OCI-LY1 (cell line): Measurements from ENCODE around the gene MS4A10.

Experiments used
- H2AFZ ChIP-seq: fragments of 200-600 bp; sonication (generic), shearing (Covaris generic); 2 replicates; pipeline ENCODE4 v1.6.0; 2014; ENCODE audit warnings: antibody characterized with exemption, mild to moderate bottlenecking, low read length
- H3F3A ChIP-seq: fragments of 200-600 bp; sonication (generic), shearing (Covaris generic); 2 replicates; pipeline ENCODE4 v1.6.0; 2014; ENCODE audit warnings: mild to moderate bottlenecking, antibody characterized with exemption, low read length, moderate library complexity; ENCODE audit not compliant: insufficient read depth
- H3K27ac ChIP-seq: fragments of 200-600 bp; sonication (generic); 2 replicates; pipeline ENCODE4 v1.5.1; 2014; ENCODE audit warnings: low read length, mixed run types, mild to moderate bottlenecking, low read depth; ENCODE audit not compliant: poor library complexity, severe bottlenecking
- H3K27me3 ChIP-seq: fragments of 200-600 bp; sonication (generic); 2 replicates; pipeline ENCODE4 v1.6.0; 2014; ENCODE audit warnings: antibody characterized with exemption, mild to moderate bottlenecking, low read length, moderate library complexity; ENCODE audit not compliant: insufficient read depth
- H3K36me3 ChIP-seq: fragments of 200-600 bp; sonication (generic); 2 replicates; pipeline ENCODE4 v1.6.1; 2014; ENCODE audit warnings: mild to moderate bottlenecking, antibody characterized with exemption, low read length, moderate library complexity, mixed read lengths; ENCODE audit not compliant: insufficient read depth
- H3K4me1 ChIP-seq: fragments of 200-600 bp; sonication (generic); 2 replicates; pipeline ENCODE4 v1.5.1; 2014; ENCODE audit warnings: mild to moderate bottlenecking, low read length, moderate library complexity; ENCODE audit not compliant: insufficient read depth, severe bottlenecking
- H3K4me2 ChIP-seq: fragments of 200-600 bp; sonication (generic), shearing (Covaris generic); 2 replicates; pipeline ENCODE4 v1.6.1; 2014; ENCODE audit warnings: low read length
- H3K4me3 ChIP-seq: fragments of 200-600 bp; sonication (generic); 2 replicates; pipeline ENCODE4 v1.5.1; 2014; ENCODE audit warnings: low read length, low read depth, mild to moderate bottlenecking, mixed read lengths; ENCODE audit not compliant: poor library complexity, severe bottlenecking
- H3K79me2 ChIP-seq: fragments of 200-600 bp; shearing (Covaris generic); 2 replicates; pipeline ENCODE4 v1.6.1; 2016; ENCODE audit warnings: mixed run types, low read length, mixed read lengths; ENCODE audit not compliant: insufficient read depth
- H3K9ac ChIP-seq: fragments of 200-600 bp; sonication (generic), shearing (Covaris generic); 2 replicates; pipeline ENCODE4 v1.6.1; 2014; ENCODE audit warnings: mild to moderate bottlenecking, low read length, mixed read lengths
- H3K9me2 ChIP-seq: fragments of 200-600 bp; sonication (generic), shearing (Covaris generic); 2 replicates; pipeline ENCODE4 v1.6.1; 2014; ENCODE audit warnings: low read depth, mild to moderate bottlenecking, low read length, mixed read lengths
- H3K9me3 ChIP-seq: fragments of 200-600 bp; shearing (Covaris generic); 2 replicates; pipeline ENCODE4 v1.6.1; 2014; ENCODE audit warnings: low read length, mixed read lengths
- H4K20me1 ChIP-seq: fragments of 200-600 bp; sonication (generic), shearing (Covaris generic); 2 replicates; pipeline ENCODE4 v1.6.0; 2016; ENCODE audit warnings: mild to moderate bottlenecking, low read length; ENCODE audit not compliant: insufficient read depth
- EZH2 ChIP-seq: fragments of 200-600 bp; sonication (generic), shearing (Covaris generic); IDR thresholded peaks from 2 replicates; pipeline ENCODE4 v1.8.0; 2017; ENCODE audit warnings: borderline replicate concordance, mixed run types, mild to moderate bottlenecking, antibody characterized with exemption, low read length, moderate library complexity, mixed read lengths
- TF ChIP-seq, protein P1 (sequence below): fragments of 200-600 bp; sonication (generic), shearing (Covaris generic); IDR thresholded peaks from 2 replicates; pipeline ENCODE4 v1.5.1; 2017; ENCODE audit warnings: mild to moderate bottlenecking, antibody characterized with exemption, low read length, moderate library complexity, mixed read lengths

MS4A10 gene

DNA sequence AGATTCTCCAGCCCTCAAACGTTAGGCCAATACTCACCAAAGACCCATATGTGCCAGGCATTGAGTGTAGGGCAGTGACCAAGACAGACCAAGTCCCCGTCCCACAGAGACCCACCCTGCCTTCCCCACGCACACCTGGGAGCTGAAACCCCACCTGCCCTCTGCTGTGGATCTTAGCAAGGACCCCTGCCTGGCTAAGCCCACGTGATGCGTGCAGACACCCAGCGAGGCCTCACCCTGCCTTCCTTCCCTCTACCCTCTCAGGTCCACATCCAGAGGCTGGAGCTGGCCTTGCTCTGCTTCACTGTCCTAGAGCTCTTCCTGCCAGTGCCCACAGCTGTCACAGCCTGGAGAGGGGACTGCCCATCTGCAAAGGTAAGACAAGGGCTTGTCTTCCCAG is 10.2 kb downstream of the MS4A10 start:
- H3K9ac ChIP-seq, result no peak overlapping the region
- peaks cover 10% of the 10 kb centered on the region; the same call in 1 of the 2 replicates for H3K27me3 ChIP-seq
- no peaks in the 10 kb centered on the region for H3K9me2 ChIP-seq
- H3K36me3 ChIP-seq, result no peaks in the 10 kb centered on the region
- no peak overlapping the region for H3K27ac ChIP-seq
- H3K9me3 ChIP-seq, result 0 out of 2 replicates have a peak, but pooled peaks cover 4% of the 10 kb centered on the region
- no peaks in the 10 kb centered on the region for H3K79me2 ChIP-seq
- H3K4me3 ChIP-seq, result no peak overlapping the region
- H3K4me1 ChIP-seq, result no peaks in the 10 kb centered on the region
- no peak overlapping the region for H3K4me2 ChIP-seq
- TF ChIP-seq, protein P1, sequence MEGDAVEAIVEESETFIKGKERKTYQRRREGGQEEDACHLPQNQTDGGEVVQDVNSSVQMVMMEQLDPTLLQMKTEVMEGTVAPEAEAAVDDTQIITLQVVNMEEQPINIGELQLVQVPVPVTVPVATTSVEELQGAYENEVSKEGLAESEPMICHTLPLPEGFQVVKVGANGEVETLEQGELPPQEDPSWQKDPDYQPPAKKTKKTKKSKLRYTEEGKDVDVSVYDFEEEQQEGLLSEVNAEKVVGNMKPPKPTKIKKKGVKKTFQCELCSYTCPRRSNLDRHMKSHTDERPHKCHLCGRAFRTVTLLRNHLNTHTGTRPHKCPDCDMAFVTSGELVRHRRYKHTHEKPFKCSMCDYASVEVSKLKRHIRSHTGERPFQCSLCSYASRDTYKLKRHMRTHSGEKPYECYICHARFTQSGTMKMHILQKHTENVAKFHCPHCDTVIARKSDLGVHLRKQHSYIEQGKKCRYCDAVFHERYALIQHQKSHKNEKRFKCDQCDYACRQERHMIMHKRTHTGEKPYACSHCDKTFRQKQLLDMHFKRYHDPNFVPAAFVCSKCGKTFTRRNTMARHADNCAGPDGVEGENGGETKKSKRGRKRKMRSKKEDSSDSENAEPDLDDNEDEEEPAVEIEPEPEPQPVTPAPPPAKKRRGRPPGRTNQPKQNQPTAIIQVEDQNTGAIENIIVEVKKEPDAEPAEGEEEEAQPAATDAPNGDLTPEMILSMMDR, result no peak
- TF ChIP-seq EZH2, result no peak
- no peaks in the 10 kb centered on the region for H3F3A ChIP-seq
- H2AFZ ChIP-seq, result no peak overlapping the region
- H4K20me1 ChIP-seq, result no peaks in the 10 kb centered on the region

DNA sequence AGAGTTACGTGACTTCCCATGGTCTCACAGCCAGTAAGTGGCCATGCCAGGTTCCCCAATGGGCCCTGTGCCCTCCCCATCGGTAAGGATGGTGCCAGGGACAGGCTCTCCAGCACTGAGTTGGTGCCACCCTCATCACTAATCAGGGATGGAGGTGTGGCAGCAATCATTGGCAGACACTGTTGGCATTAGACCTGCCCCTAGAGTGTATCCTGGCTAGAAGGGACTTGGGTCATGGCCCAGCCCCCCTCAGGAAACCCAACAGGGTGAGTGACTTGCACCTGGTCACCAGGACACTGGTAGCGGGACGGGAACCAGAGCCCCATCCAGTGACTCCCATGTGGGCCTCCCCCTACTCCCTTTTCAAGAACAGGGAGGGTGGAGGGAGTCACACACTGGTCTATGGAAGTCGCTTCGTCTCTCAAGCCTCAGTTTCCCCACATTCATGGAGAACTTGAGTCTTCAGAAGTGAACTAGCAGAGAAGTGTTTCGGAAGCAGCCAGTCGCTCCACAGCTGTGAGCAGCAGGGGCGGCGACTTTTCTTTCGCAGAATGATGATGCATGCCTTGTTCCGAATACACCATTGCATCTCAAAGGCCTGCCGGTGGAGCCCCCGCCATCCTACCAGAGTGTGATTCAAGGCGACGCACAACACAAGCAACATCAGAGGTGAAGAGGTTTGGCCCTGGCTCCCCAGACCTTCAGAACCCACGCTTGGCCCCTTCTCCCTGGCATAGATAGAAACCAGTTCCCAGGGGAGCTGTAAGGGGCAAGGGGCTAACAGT is 12.9 kb downstream of the MS4A10 start:
- Histone ChIP-seq H3K36me3 (no peaks in the 10 kb centered on the region), H3K27ac (no peak overlapping the region), H3K27me3 (peaks cover 3% of the 10 kb centered on the region; the same call in 1 of the 2 replicates), H3K4me1 (no peaks in the 10 kb centered on the region), H3K4me2 (no peak overlapping the region), H4K20me1 (no peaks in the 10 kb centered on the region), H2AFZ (no peak overlapping the region), H3K4me3 (no peak overlapping the region), H3K79me2 (no peaks in the 10 kb centered on the region), H3K9ac (no peak overlapping the region), H3F3A (no peaks in the 10 kb centered on the region), H3K9me2 (no peaks in the 10 kb centered on the region), H3K9me3 (no peaks in the 10 kb centered on the region)
- TF ChIP-seq, protein P1, result no peak
- TF ChIP-seq EZH2, result no peak

DNA sequence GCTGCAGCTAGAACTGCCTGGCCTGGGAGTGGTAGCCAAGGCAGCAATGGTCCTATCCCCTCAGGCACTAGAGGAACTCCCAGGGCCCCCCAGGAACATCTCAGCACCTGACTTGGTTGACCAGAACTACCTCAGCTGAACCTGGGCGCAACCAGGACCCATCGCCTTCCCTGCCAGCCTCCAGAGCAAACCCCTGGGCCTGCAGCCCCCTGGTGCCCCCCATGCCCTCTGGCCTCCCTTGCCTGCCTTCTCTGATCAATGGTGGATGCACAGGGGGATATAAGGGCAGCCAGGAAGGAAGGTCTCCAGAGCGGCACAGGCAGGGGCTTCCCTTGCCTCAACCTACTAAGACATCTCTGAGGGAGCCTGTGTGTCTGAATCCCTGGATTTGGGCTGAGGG is 13.5 kb downstream of the MS4A10 start:
- no peaks in the 10 kb centered on the region for H3F3A ChIP-seq
- no peak for TF ChIP-seq EZH2
- TF ChIP-seq, protein P1, result no peak
- no peak overlapping the region for H3K9ac ChIP-seq
- H3K79me2 ChIP-seq, result no peaks in the 10 kb centered on the region
- no peak overlapping the region for H2AFZ ChIP-seq
- no peak overlapping the region for H3K27ac ChIP-seq
- peaks cover 3% of the 10 kb centered on the region; the same call in 1 of the 2 replicates for H3K27me3 ChIP-seq
- H3K4me1 ChIP-seq, result no peaks in the 10 kb centered on the region
- no peaks in the 10 kb centered on the region for H3K36me3 ChIP-seq
- H4K20me1 ChIP-seq, result no peaks in the 10 kb centered on the region
- H3K4me2 ChIP-seq, result no peak overlapping the region
- no peak overlapping the region for H3K4me3 ChIP-seq
- no peaks in the 10 kb centered on the region for H3K9me2 ChIP-seq
- H3K9me3 ChIP-seq, result no peaks in the 10 kb centered on the region
